OCI-LY3 (cell line): ENCODE data around the gene SMC1B.

ENCODE experiments used
- H2AFZ ChIP-seq: fragments of 200-600, 300-600 bp; shearing (Covaris generic); 2 replicates; pipeline ENCODE4 v1.6.0; 2014; ENCODE audit warnings: antibody characterized with exemption, low read depth, low read length
- H3K27ac ChIP-seq: fragments of 200-600, 300-600 bp; sonication (generic); 2 replicates; pipeline ENCODE4 v1.5.1; 2014; ENCODE audit warnings: mild to moderate bottlenecking, low read length, moderate library complexity, mixed read lengths
- H3K27me3 ChIP-seq: fragments of 200-600, 300-600 bp; sonication (generic); 2 replicates; pipeline ENCODE4 v1.6.1; 2014; ENCODE audit warnings: low read depth, low read length, mixed read lengths
- H3K36me3 ChIP-seq: fragments of 200-600, 300-600 bp; sonication (generic); replicated peaks from 2 replicates; pipeline ENCODE3; 2014; ENCODE audit warnings: low read depth, low read length, mixed read lengths
- H3K4me1 ChIP-seq: fragments of 300-600, 200-600 bp; sonication (generic); 2 replicates; pipeline ENCODE4 v1.6.1; 2014; ENCODE audit warnings: low read length, mixed read lengths
- H3K4me2 ChIP-seq: fragments of 200-600, 300-600 bp; sonication (generic); 2 replicates; pipeline ENCODE4 v1.6.1; 2014; ENCODE audit warnings: low read length, mixed read lengths
- H3K4me3 ChIP-seq: fragments of 300-600, 200-600 bp; sonication (generic); 2 replicates; pipeline ENCODE4 v1.5.1; 2014; ENCODE audit warnings: antibody characterized with exemption, mild to moderate bottlenecking, low read length, moderate library complexity
- H3K79me2 ChIP-seq: fragments of 300-600, 200-600 bp; shearing (Covaris generic); 2 replicates; pipeline ENCODE4 v1.6.1; 2014; ENCODE audit warnings: mild to moderate bottlenecking, low read length, mixed read lengths
- H3K9ac ChIP-seq: fragments of 300-600, 200-600 bp; shearing (Covaris generic); 2 replicates; pipeline ENCODE4 v1.6.0; 2014; ENCODE audit warnings: mild to moderate bottlenecking, low read length, moderate library complexity
- H3K9me3 ChIP-seq: fragments of 200-600, 300-600 bp; shearing (Covaris generic); 2 replicates; pipeline ENCODE4 v1.6.1; 2014; ENCODE audit warnings: low read length, mixed read lengths; ENCODE audit not compliant: insufficient read depth
- H4K20me1 ChIP-seq: fragments of 200-600, 300-600 bp; sonication (generic); 2 replicates; pipeline ENCODE4 v1.6.1; 2016; ENCODE audit warnings: low read length, mixed read lengths; ENCODE audit not compliant: insufficient read depth
- EZH2phosphoT487 ChIP-seq: fragments of 200-600 bp; shearing (Covaris generic); IDR thresholded peaks from 2 replicates; pipeline ENCODE4 v1.6.1; 2018; ENCODE audit warnings: antibody characterized with exemption, mixed run types, low read depth
- TF ChIP-seq, protein P1 (sequence below): fragments of 200-600, 300-600 bp; sonication (generic); IDR thresholded peaks from 2 replicates; pipeline ENCODE4 v1.5.1; 2014; ENCODE audit warnings: antibody characterized with exemption, low read length, low read depth

Gene SMC1B, protein sequence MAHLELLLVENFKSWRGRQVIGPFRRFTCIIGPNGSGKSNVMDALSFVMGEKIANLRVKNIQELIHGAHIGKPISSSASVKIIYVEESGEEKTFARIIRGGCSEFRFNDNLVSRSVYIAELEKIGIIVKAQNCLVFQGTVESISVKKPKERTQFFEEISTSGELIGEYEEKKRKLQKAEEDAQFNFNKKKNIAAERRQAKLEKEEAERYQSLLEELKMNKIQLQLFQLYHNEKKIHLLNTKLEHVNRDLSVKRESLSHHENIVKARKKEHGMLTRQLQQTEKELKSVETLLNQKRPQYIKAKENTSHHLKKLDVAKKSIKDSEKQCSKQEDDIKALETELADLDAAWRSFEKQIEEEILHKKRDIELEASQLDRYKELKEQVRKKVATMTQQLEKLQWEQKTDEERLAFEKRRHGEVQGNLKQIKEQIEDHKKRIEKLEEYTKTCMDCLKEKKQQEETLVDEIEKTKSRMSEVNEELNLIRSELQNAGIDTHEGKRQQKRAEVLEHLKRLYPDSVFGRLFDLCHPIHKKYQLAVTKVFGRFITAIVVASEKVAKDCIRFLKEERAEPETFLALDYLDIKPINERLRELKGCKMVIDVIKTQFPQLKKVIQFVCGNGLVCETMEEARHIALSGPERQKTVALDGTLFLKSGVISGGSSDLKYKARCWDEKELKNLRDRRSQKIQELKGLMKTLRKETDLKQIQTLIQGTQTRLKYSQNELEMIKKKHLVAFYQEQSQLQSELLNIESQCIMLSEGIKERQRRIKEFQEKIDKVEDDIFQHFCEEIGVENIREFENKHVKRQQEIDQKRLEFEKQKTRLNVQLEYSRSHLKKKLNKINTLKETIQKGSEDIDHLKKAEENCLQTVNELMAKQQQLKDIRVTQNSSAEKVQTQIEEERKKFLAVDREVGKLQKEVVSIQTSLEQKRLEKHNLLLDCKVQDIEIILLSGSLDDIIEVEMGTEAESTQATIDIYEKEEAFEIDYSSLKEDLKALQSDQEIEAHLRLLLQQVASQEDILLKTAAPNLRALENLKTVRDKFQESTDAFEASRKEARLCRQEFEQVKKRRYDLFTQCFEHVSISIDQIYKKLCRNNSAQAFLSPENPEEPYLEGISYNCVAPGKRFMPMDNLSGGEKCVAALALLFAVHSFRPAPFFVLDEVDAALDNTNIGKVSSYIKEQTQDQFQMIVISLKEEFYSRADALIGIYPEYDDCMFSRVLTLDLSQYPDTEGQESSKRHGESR

DNA sequence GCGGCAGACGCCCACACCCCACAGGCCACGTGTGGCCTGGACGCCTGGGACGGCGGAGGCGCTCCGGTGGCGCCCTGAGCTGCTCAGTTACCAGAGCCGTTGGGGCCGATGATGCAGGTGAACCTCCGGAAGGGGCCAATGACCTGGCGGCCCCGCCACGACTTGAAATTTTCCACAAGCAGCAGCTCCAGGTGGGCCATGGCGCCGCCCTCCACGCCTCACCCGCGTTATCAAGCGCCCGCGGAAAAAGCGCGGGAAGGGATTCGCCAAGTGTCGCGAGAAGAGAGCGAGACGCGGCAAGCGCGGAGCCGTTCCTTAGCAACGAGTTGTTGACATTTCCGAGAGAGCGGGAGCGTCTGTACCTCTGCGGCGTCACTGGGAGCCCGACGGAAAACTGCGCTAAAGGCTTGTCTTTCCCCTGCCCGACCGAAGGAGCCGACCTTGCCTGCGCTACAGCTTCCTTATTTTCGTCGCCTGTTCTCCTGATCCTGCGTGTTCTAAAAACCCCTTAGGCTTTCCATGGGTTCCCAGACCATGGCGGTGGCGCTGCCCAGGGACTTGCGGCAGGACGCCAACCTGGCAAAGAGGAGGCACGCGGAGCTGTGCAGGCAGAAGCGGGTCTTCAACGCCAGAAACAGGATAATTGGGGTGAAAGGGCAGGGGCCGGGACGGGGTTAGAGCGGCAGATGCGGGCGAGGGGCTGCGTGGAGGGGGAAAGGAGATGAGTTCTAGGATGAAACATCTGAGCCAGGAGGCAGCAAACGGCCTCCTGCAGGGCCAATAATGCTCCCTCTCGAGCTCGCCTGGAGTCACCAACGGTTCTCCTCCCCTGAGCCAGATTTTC is at the start of gene SMC1B, which contains the start of gene RIBC2:
TSS of gene SMC1B (minus strand) at position 232 of the 844 bp plus-strand sequence. CDS start at position 200, 32 bp downstream.
TSS of gene RIBC2 (plus strand) at position 326 of the 844 bp plus-strand sequence. CDS start at position 520, 194 bp downstream.
- no peak within 1 kb of the TSS for H3K9ac ChIP-seq
- H3K4me3 ChIP-seq, result no peak within 1 kb of the TSS
- H4K20me1 ChIP-seq, result no peaks in the 10 kb centered on the region
- TF ChIP-seq, protein P1, sequence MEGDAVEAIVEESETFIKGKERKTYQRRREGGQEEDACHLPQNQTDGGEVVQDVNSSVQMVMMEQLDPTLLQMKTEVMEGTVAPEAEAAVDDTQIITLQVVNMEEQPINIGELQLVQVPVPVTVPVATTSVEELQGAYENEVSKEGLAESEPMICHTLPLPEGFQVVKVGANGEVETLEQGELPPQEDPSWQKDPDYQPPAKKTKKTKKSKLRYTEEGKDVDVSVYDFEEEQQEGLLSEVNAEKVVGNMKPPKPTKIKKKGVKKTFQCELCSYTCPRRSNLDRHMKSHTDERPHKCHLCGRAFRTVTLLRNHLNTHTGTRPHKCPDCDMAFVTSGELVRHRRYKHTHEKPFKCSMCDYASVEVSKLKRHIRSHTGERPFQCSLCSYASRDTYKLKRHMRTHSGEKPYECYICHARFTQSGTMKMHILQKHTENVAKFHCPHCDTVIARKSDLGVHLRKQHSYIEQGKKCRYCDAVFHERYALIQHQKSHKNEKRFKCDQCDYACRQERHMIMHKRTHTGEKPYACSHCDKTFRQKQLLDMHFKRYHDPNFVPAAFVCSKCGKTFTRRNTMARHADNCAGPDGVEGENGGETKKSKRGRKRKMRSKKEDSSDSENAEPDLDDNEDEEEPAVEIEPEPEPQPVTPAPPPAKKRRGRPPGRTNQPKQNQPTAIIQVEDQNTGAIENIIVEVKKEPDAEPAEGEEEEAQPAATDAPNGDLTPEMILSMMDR, result no peak
- no peak for TF ChIP-seq EZH2phosphoT487
- H3K4me2 ChIP-seq, result no peak within 1 kb of the TSS
- H3K27ac ChIP-seq, result no peak within 1 kb of the TSS
- no peaks in the 10 kb centered on the region for H3K36me3 ChIP-seq
- peaks cover 22% of the 10 kb centered on the region for H3K27me3 ChIP-seq
- no peak within 1 kb of the TSS for H2AFZ ChIP-seq
- no peaks in the 10 kb centered on the region for H3K79me2 ChIP-seq
- no peaks in the 10 kb centered on the region for H3K4me1 ChIP-seq
- H3K9me3 ChIP-seq, result no peaks in the 10 kb centered on the region

DNA sequence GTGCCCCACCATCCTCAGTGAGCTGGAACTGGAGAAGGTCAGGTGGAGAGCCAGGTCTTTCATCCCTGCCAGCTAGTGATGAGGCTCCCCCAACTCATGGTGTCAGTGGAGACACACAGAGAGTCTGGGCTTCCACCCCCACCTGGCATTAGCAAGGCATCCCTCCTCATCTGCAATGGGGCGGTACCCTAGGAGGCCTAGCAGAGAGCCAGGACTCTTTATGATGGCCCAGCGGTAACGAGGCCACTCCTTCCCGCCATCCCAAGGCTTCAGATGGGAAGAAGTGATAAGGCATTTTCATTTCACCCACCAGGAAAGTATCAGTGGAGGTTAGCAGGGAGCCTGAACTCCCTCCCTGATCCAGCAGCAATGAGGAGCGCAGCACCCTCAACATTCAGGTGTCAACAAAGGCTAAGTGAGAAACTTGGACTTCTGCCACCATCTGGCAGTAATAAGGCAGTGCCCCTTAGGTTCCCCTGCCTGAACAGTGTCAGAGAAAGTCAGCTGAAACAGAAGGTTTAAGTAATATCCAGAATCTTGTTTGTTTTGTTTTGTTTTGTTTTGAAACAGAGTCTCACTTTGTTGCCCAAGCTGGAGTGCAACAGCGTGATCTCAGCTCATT is 48.7 kb upstream of the SMC1B start:
- H4K20me1 ChIP-seq, result no peaks in the 10 kb centered on the region
- H3K36me3 ChIP-seq, result no peaks in the 10 kb centered on the region
- H3K4me1 ChIP-seq, result no peaks in the 10 kb centered on the region
- H3K4me3 ChIP-seq, result no peak overlapping the region
- 0 out of 2 replicates have a peak, but pooled peaks cover 4% of the 10 kb centered on the region for H3K27me3 ChIP-seq
- H3K9me3 ChIP-seq, result no peaks in the 10 kb centered on the region
- no peak overlapping the region for H3K4me2 ChIP-seq
- no peak overlapping the region for H3K9ac ChIP-seq
- H2AFZ ChIP-seq, result no peak overlapping the region
- H3K79me2 ChIP-seq, result no peaks in the 10 kb centered on the region
- no peak overlapping the region for H3K27ac ChIP-seq
- no peak for TF ChIP-seq EZH2phosphoT487
- TF ChIP-seq, protein P1, result peak; percentile 49

DNA sequence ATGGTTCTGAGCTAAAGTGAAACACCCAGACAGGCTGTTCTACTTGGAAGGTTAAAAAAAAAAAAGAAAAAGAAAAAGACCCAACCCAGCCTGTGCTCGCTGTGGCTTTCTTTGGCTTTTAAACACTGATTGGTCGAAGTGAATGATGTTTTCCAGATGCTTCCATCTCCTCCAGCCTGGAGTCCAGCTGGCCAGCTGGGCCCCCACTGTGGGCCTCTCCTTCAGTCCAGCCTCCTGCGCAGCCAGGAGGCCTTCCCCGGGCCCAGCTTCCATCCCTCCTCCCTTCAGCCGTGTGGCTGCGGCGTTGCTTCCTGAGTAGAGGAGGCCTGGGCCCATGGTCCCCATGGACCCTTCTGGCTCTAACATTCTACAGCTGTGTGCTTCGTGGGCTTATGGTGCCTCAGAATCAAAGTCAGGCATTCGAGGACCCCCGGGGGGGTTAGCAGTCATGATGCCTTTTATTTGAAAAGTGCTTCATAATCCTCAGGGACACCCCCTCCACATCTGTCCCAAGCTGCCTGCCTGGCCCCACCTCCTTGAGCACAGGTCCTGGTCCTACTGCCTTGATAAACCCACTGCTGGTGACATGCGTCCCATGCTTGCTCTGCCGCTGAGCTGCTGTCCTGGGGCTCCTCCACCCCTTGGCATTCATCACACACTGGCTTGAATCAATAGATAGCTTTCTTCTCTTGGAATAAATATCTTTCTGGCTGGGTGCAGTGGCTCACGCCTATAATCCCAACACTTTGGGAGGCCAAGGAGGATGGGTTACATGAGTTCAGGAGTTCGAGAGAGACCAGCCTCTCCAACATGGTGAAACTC is 47.1 kb upstream of the SMC1B start:
- TF ChIP-seq, protein P1, result no peak
- no peak for TF ChIP-seq EZH2phosphoT487
- Histone ChIP-seq H3K27me3 (no peaks in the 10 kb centered on the region), H3K9ac (no peak overlapping the region), H2AFZ (no peak overlapping the region), H3K4me2 (no peak overlapping the region), H3K4me3 (no peak overlapping the region), H4K20me1 (no peaks in the 10 kb centered on the region), H3K9me3 (no peaks in the 10 kb centered on the region), H3K4me1 (no peaks in the 10 kb centered on the region), H3K79me2 (no peaks in the 10 kb centered on the region), H3K36me3 (no peaks in the 10 kb centered on the region), H3K27ac (no peak overlapping the region)
